H1 (cell line): Measurements from ENCODE around the gene SELENOF.

Experiments
- BRCA1 ChIP-seq: IDR thresholded peaks from 2 replicates; pipeline ENCODE4 v1.6.1; 2012; ENCODE audit warnings: low read depth, low read length, improper control_type of control experiment
- POLR2A ChIP-seq, 2 experiments: IDR thresholded peaks; 1 replicate in 1 of 2; 2 replicates in 1 of 2; pipeline ENCODE4 v1.6.1; 2011; ENCODE audit warnings: low read depth in 2 of 2, low read length in 2 of 2, mild to moderate bottlenecking in 2 of 2; ENCODE audit errors: control extremely low read depth in 1 of 2
- POLR2AphosphoS5 ChIP-seq: IDR thresholded peaks from 2 replicates; pipeline ENCODE4 v1.6.1; 2011; ENCODE audit warnings: low read depth, low read length
- SP1 ChIP-seq: IDR thresholded peaks from 2 replicates; pipeline ENCODE4 v1.6.1; 2011; ENCODE audit warnings: low read depth, low read length
- TF ChIP-seq, protein P1 (sequence below), 3 experiments: IDR thresholded peaks; 1 replicate in 2 of 3; 2 replicates in 1 of 3; pipeline versions ENCODE4 v1.5.1 to v1.6.1; 2011; ENCODE audit warnings: low read length in 3 of 3, mild to moderate bottlenecking in 3 of 3, inconsistent platforms in 2 of 3, low read depth in 1 of 3, moderate library complexity in 1 of 3; ENCODE audit not compliant: insufficient read depth in 1 of 3; ENCODE audit errors: control extremely low read depth in 1 of 3

DNA sequence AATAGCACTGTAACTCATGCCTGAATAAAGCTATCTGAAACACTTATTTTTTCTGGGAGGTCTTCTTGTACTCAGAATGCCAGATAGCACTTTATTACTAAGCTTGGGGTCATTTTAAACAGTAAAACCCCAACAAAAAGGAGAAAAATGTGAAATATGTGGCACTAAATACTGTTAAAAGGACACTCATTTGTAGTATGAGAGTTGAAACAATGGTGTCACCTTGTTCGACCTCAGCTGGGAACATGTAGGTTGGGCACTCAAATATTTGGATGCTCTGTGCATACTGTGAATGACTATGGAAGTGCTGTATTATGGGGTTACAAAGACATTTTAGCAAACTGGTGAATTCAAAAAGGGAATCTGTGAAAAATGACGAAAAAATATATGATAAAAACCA is 53.9 kb downstream of the SELENOF start:
- TF ChIP-seq, protein P1, sequence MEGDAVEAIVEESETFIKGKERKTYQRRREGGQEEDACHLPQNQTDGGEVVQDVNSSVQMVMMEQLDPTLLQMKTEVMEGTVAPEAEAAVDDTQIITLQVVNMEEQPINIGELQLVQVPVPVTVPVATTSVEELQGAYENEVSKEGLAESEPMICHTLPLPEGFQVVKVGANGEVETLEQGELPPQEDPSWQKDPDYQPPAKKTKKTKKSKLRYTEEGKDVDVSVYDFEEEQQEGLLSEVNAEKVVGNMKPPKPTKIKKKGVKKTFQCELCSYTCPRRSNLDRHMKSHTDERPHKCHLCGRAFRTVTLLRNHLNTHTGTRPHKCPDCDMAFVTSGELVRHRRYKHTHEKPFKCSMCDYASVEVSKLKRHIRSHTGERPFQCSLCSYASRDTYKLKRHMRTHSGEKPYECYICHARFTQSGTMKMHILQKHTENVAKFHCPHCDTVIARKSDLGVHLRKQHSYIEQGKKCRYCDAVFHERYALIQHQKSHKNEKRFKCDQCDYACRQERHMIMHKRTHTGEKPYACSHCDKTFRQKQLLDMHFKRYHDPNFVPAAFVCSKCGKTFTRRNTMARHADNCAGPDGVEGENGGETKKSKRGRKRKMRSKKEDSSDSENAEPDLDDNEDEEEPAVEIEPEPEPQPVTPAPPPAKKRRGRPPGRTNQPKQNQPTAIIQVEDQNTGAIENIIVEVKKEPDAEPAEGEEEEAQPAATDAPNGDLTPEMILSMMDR (IDR thresholded peaks at IDR 0.05; ENCODE audit: control extremely low read depth in 1 of 3, insufficient read depth in 1 of 3, low read depth in 1 of 3, low read length in 3 of 3) = no peak
- no peak for TF ChIP-seq SP1
- TF ChIP-seq BRCA1 = no peak
- TF ChIP-seq POLR2AphosphoS5 = no peak
- TF ChIP-seq POLR2A (IDR thresholded peaks at IDR 0.05; ENCODE audit: control extremely low read depth in 1 of 2, low read depth in 2 of 2, low read length in 2 of 2) = no peak
